Neural progenitor cell (in vitro differentiated cells): ENCODE results near the gene KCNH2. TPM values are rescaled to one million over a fixed set of nuclear protein-coding genes. Genes with fewer than 3 reads are reported as not detected.

Experiments
- DNase-seq: peaks from one replicate; pipeline ENCODE4 v3.0.0-alpha.2; 2016; ENCODE audit warnings: low spot score
- H2AFZ ChIP-seq: fragments of 200-600 bp; sonication (generic); replicated peaks from 2 replicates; pipeline ENCODE4 v1.6.1; 2016; ENCODE audit warnings: antibody characterized with exemption
- H3F3A ChIP-seq: fragments of 200-600 bp; sonication (generic); 2 replicates; pipeline ENCODE4 v1.6.1; 2016; ENCODE audit warnings: antibody characterized with exemption, low read depth
- H3K27ac ChIP-seq: fragments of 200-600 bp; sonication (generic); 2 replicates; pipeline ENCODE4 v1.5.1; 2016; ENCODE audit warnings: mild to moderate bottlenecking
- H3K27me3 ChIP-seq: fragments of 200-600 bp; sonication (generic); 2 replicates; pipeline ENCODE4 v1.6.1; 2016; ENCODE audit warnings: mild to moderate bottlenecking, moderate library complexity
- H3K36me3 ChIP-seq: fragments of 200-600 bp; sonication (generic); 2 replicates; pipeline ENCODE4 v1.5.1; 2016
- H3K4me1 ChIP-seq: fragments of 200-600 bp; sonication (generic); 2 replicates; pipeline ENCODE4 v1.6.1; 2016; ENCODE audit warnings: mixed run types
- H3K4me2 ChIP-seq: fragments of 200-600 bp; sonication (generic); 2 replicates; pipeline ENCODE4 v1.6.1; 2016
- H3K4me3 ChIP-seq: fragments of 200-600 bp; sonication (generic); 2 replicates; pipeline ENCODE4 v1.5.1; 2016
- H3K79me2 ChIP-seq: fragments of 200-600 bp; sonication (generic); 2 replicates; pipeline ENCODE4 v1.6.1; 2016; ENCODE audit warnings: low read depth
- H3K9ac ChIP-seq: fragments of 200-600 bp; sonication (generic); 2 replicates; pipeline ENCODE4 v1.6.1; 2016
- H3K9me3 ChIP-seq: fragments of 200-600 bp; sonication (generic); 2 replicates; pipeline ENCODE4 v1.5.1; 2016; ENCODE audit warnings: low read depth
- H4K20me1 ChIP-seq: fragments of 200-600 bp; sonication (generic); 2 replicates; pipeline ENCODE4 v1.6.1; 2016; ENCODE audit warnings: low read depth
- H3K27ac Mint-ChIP-seq: 3 replicates; pipeline ENCODE4 v1.8.0; 2021; ENCODE audit warnings: mixed read lengths
- H3K27me3 Mint-ChIP-seq: 2 replicates; pipeline ENCODE4 v1.8.0; 2022; ENCODE audit warnings: low read depth, mild to moderate bottlenecking, inconsistent platforms, moderate library complexity, mixed read lengths; ENCODE audit not compliant: insufficient read depth
- H3K36me3 Mint-ChIP-seq: 3 replicates; pipeline ENCODE4 v1.8.0; 2021; ENCODE audit warnings: mixed read lengths
- H3K4me1 Mint-ChIP-seq: 3 replicates; pipeline ENCODE4 v1.8.0; 2021; ENCODE audit warnings: mixed read lengths
- H3K4me3 Mint-ChIP-seq: 3 replicates; pipeline ENCODE4 v1.8.0; 2021; ENCODE audit warnings: mild to moderate bottlenecking, moderate library complexity, mixed read lengths
- H3K9me3 Mint-ChIP-seq: 3 replicates; pipeline ENCODE4 v1.8.0; 2020; ENCODE audit warnings: mixed read lengths
- EZH2 ChIP-seq: fragments of 200-600 bp; sonication (generic); IDR thresholded peaks from 2 replicates; pipeline ENCODE4 v1.6.1; 2017; ENCODE audit warnings: antibody characterized with exemption, mild to moderate bottlenecking, moderate library complexity
- EZH2phosphoT487 ChIP-seq: fragments of 200-600 bp; sonication (generic); IDR thresholded peaks from 2 replicates; pipeline ENCODE4 v1.6.1; 2017; ENCODE audit warnings: antibody characterized with exemption
- total RNA-seq: library from RNA; depleted of rRNA; stranded (reverse); fragments of >200 nt; gene quantifications from 2 replicates; pipeline ENCODE4 v1.2.3, GENCODE V29; 2015; ENCODE audit warnings: low replicate concordance
- TF ChIP-seq, protein P1 (sequence below): fragments of 200-600 bp; sonication (generic); IDR thresholded peaks from 2 replicates; pipeline ENCODE4 v1.5.1; 2017; ENCODE audit warnings: antibody characterized with exemption, mild to moderate bottlenecking

KCNH2 gene
- total RNA-seq, 1 donor from 2014 or later = 2.6 TPM

DNA sequence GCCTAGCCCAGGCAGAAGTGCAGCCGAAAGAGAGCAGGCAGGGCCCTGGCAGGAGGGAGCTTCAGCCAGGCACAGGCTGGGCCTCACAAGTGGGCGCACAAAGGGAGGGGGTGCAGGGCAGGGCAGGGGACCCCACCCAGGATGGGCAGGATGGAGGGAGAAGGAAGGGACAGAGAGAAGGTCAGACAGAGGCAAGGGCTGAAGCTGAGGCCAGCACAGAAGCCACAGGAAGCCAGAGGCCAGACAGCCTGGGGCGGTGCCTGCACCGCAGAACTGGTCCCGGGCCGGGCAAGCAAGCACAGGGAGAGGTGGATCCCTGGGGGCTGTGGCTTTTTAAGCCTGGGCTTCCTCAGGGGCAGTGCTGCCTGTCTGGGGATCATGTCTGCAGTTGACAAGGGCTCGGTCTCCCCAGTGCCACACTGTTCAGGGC lies 29.4 kb upstream of the KCNH2 start:
- no peak for DNase-seq
- H3K9me3 Mint-ChIP-seq = peaks cover 1% of the 10 kb centered on the region
- Histone ChIP-seq H3K4me3 (no peak overlapping the region), H3F3A (peaks cover 25% of the 10 kb centered on the region), H3K27me3 (peaks cover 4% of the 10 kb centered on the region), H3K4me1 (peaks cover 32% of the 10 kb centered on the region), H3K27ac (no peak overlapping the region), H3K36me3 (no peaks in the 10 kb centered on the region), H4K20me1 (no peaks in the 10 kb centered on the region), H3K79me2 (no peaks in the 10 kb centered on the region), H3K4me2 (no peak overlapping the region), H3K9ac (no peak overlapping the region), H2AFZ (no peak overlapping the region), H3K9me3 (no peaks in the 10 kb centered on the region)
- H3K36me3 Mint-ChIP-seq = peaks cover 2% of the 10 kb centered on the region
- TF ChIP-seq EZH2phosphoT487 (no peak), EZH2 (no peak)
- TF ChIP-seq, protein P1, sequence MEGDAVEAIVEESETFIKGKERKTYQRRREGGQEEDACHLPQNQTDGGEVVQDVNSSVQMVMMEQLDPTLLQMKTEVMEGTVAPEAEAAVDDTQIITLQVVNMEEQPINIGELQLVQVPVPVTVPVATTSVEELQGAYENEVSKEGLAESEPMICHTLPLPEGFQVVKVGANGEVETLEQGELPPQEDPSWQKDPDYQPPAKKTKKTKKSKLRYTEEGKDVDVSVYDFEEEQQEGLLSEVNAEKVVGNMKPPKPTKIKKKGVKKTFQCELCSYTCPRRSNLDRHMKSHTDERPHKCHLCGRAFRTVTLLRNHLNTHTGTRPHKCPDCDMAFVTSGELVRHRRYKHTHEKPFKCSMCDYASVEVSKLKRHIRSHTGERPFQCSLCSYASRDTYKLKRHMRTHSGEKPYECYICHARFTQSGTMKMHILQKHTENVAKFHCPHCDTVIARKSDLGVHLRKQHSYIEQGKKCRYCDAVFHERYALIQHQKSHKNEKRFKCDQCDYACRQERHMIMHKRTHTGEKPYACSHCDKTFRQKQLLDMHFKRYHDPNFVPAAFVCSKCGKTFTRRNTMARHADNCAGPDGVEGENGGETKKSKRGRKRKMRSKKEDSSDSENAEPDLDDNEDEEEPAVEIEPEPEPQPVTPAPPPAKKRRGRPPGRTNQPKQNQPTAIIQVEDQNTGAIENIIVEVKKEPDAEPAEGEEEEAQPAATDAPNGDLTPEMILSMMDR = no peak
- peaks cover 15% of the 10 kb centered on the region for H3K27me3 Mint-ChIP-seq
- no peak overlapping the region for H3K4me3 Mint-ChIP-seq
- peaks cover 38% of the 10 kb centered on the region for H3K4me1 Mint-ChIP-seq
- H3K27ac Mint-ChIP-seq = peak overlapping the region; percentile 85

GRCh38 chr7:151006590-151007300 lies 28.6 kb upstream of the KCNH2 start:
- H3K27ac Mint-ChIP-seq = no peak overlapping the region
- H3K9me3 Mint-ChIP-seq = peaks cover 1% of the 10 kb centered on the region
- H3K27me3 Mint-ChIP-seq = peaks cover 15% of the 10 kb centered on the region
- Histone ChIP-seq H4K20me1 (no peaks in the 10 kb centered on the region), H3K27me3 (no peaks in the 10 kb centered on the region), H3K4me1 (peaks cover 30% of the 10 kb centered on the region), H3F3A (peaks cover 18% of the 10 kb centered on the region), H3K9me3 (no peaks in the 10 kb centered on the region), H3K27ac (no peak overlapping the region), H3K4me3 (no peak overlapping the region), H3K9ac (no peak overlapping the region), H3K4me2 (no peak overlapping the region), H3K79me2 (no peaks in the 10 kb centered on the region), H2AFZ (no peak overlapping the region), H3K36me3 (no peaks in the 10 kb centered on the region)
- no peak overlapping the region for H3K4me3 Mint-ChIP-seq
- peaks cover 31% of the 10 kb centered on the region for H3K4me1 Mint-ChIP-seq
- no peak for DNase-seq
- H3K36me3 Mint-ChIP-seq = no peaks in the 10 kb centered on the region
- TF ChIP-seq, protein P1 = no peak
- TF ChIP-seq EZH2 (no peak), EZH2phosphoT487 (no peak)

- H3K9ac ChIP-seq = no peak overlapping the region
- Mint-ChIP-seq H3K36me3 (no peaks in the 10 kb centered on the region), H3K4me3 (no peak overlapping the region), H3K27ac (no peak overlapping the region), H3K4me1 (peaks cover 24% of the 10 kb centered on the region), H3K9me3 (peaks cover 1% of the 10 kb centered on the region), H3K27me3 (peaks cover 14% of the 10 kb centered on the region)
- peaks cover 11% of the 10 kb centered on the region for H3F3A ChIP-seq
- no peaks in the 10 kb centered on the region for H3K36me3 ChIP-seq
- H4K20me1 ChIP-seq = no peaks in the 10 kb centered on the region
- no peak overlapping the region for H3K27ac ChIP-seq
- TF ChIP-seq, protein P1 = no peak
- TF ChIP-seq EZH2phosphoT487 (no peak), EZH2 (no peak)
- no peak overlapping the region for H3K4me2 ChIP-seq
- H3K79me2 ChIP-seq = no peaks in the 10 kb centered on the region
- peaks cover 24% of the 10 kb centered on the region for H3K4me1 ChIP-seq
- no peak overlapping the region for H3K4me3 ChIP-seq
- DNase-seq = no peak
- H3K27me3 ChIP-seq = no peaks in the 10 kb centered on the region
- H2AFZ ChIP-seq = no peak overlapping the region
- no peaks in the 10 kb centered on the region for H3K9me3 ChIP-seq
These were observed 27.4 kb upstream of the KCNH2 start for GRCh38 chr7:151005566-151005965.
